Spleen (tissue), 7 donors: Measurements from ENCODE around the gene AMOTL1.

Experiments
- POLR2A ChIP-seq, 3 donors: fragments of 450-650 bp; IDR thresholded peaks; one replicate each; pipeline ENCODE4 v1.5.1; 2017; ENCODE audit warnings: antibody characterized with exemption in 3 of 3, mild to moderate bottlenecking in 1 of 3
- POLR2AphosphoS5 ChIP-seq, 3 donors: sonication (generic); formaldehyde crosslinking; IDR thresholded peaks; one replicate each; pipeline ENCODE4 v1.5.1; 2017; ENCODE audit warnings: antibody characterized with exemption in 3 of 3
- TF ChIP-seq, protein P1 (sequence below), 11 experiments: fragments of 200-600 bp in 7 of 11; fragments of 450-650 bp in 4 of 11; sonication (generic) in 4 of 11; IDR thresholded peaks in 8 of 11; conservative IDR thresholded peaks in 3 of 11; 1 replicate in 7 of 11; 2 replicates in 4 of 11; pipeline versions ENCODE4 v1.4.0 to v1.8.0; 2016 to 2021; ENCODE audit warnings: antibody characterized with exemption in 11 of 11, inconsistent platforms in 4 of 11, mild to moderate bottlenecking in 1 of 11
- donor health status: DM: no; HTN: no; CAD: no; lungs with moderate emphysema.
- donor health status: DM: no; HTN: no; CAD: no.
- donor health status: DM: no; HTN: no; CAD: no.

DNA sequence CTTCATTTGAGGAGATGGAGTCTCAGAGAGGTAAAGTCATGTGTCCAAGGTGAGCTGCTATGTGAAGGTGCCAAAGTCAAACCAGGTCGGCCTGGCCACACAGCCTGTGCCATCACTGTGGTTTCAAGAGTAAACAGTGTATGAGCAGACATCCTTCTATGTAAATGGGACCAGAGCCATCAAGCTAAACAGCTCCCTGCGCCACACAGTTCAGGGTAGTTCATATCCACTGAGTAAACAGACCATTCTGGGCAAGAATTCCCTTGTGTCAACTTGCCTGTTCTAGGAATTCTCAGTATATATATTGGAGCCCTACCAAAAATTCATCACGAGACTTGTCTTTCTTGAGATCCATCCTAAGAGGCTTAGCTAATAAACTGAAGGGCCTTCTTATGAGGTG is 77.5 kb downstream of the AMOTL1 start:
- TF ChIP-seq, protein P1, sequence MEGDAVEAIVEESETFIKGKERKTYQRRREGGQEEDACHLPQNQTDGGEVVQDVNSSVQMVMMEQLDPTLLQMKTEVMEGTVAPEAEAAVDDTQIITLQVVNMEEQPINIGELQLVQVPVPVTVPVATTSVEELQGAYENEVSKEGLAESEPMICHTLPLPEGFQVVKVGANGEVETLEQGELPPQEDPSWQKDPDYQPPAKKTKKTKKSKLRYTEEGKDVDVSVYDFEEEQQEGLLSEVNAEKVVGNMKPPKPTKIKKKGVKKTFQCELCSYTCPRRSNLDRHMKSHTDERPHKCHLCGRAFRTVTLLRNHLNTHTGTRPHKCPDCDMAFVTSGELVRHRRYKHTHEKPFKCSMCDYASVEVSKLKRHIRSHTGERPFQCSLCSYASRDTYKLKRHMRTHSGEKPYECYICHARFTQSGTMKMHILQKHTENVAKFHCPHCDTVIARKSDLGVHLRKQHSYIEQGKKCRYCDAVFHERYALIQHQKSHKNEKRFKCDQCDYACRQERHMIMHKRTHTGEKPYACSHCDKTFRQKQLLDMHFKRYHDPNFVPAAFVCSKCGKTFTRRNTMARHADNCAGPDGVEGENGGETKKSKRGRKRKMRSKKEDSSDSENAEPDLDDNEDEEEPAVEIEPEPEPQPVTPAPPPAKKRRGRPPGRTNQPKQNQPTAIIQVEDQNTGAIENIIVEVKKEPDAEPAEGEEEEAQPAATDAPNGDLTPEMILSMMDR (IDR thresholded peaks at IDR 0.05 in 8 of 11, conservative IDR thresholded peaks at IDR 0.05 in 3 of 11) = no peak
- TF ChIP-seq POLR2A (IDR thresholded peaks at IDR 0.05) (no peak), POLR2AphosphoS5 (IDR thresholded peaks at IDR 0.05) (no peak)
